Hematopoietic multipotent progenitor cell treated with erythropoietin and hydrocortisone succinate and interleukin-3 and kit ligand, for 8 days (in vitro differentiated cells): ENCODE data around the gene SLC16A5.
"Not testable (repeated sequence)": the region's sequence is repeated elsewhere in the genome, so short reads cannot be mapped to it uniquely, and the experiment has no call there.

Experiments used
- DNase-seq: peaks from one replicate; pipeline ENCODE4 v3.0.0-alpha.2; 2015

Gene SLC16A5

DNA sequence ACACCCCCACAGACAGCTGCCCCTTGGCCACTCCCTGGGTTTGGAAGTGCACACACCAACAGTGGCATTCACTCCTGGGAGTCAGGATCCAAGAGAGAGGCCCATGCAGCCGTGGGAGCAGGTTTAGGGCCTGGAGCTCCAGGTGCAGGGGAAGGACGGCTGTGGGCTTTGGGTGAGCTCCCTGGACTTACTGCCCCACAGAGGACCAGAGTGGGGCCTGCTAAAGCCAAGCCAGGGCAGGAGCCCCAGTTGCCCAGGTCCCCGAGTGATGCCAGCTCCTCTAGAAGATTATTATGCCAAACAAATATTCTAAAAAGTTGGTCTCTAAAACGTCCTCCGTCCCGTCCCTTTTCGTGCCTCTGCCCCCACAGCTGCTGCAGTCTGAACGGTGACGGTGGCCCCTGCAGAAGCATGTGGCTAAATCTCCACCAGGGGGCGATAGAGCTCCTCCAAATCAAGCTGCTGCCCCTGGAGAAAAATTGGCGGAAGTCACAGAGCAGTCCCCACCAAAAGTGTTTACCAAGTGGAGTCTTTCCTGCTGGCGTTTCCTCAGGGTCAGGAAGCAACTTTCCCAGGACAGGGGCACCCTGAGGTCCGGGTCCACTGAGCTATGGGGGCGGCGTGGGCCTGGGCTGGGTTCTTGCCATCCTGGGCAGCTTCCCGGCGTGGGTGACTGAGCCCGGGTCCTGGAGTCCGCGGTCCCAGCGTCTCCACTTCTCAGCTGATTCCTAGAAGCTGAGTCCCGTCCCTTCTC lies 26.2 kb downstream of the SLC16A5 start:
- peak; percentile 93 for DNase-seq

DNA sequence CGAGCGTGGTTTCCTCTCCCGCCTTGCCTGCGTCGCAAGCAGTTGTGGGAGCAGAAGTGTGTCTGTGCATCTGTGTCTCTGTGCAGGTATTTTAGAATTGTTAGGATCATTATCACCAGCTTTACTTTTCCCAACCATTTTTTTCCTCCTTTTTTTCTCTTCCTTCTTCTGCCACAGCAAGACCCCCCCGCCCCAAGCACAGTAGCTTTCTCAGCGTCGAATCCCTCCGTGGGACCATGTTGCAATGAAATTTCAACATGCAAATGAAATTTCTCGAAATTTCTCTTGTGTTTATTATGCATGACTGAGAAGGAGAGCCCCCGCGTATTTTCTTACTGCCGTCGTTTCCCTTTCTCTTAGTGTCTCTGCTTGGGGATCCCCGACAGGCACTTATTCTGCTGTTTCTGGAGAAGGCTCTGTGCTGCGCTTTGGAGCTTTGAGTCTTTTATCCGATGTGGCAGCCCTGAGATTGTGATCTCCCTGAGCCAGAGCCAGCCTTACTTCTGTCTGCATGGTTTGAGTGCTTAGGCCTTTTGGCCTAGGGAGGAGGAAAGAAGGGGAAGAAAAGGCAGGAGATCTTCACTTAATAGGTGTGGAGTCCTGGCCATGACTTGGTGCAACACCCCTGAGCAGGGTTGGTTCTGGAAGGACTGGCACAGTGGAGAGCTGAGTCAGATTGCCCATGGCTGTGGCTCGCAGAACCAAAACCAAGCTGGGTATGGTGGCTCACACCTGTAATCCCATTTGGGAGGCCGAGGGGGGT lies 27.0 kb downstream of the SLC16A5 start:
- peak; percentile 63 for DNase-seq

DNA sequence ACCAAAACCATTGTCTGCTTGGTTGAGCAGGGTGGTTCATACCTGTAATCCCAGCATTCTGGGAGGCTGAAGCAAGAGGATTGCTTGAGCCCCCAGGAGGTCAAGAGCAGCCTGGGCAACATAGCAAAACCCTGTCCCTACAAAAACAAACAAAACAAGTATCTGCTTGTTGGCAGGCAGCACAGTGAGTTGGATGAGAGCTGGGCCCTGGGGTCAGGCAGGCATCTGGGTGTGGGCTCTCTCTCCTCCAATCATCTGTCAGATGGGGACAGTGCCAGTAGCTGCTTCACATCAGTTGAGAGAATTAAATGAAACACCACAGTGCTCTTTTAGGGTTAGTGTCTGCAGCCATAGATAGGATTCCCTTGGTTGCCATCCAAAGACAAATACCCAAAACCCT lies 27.8 kb downstream of the SLC16A5 start:
- peak; percentile 86 for DNase-seq

DNA sequence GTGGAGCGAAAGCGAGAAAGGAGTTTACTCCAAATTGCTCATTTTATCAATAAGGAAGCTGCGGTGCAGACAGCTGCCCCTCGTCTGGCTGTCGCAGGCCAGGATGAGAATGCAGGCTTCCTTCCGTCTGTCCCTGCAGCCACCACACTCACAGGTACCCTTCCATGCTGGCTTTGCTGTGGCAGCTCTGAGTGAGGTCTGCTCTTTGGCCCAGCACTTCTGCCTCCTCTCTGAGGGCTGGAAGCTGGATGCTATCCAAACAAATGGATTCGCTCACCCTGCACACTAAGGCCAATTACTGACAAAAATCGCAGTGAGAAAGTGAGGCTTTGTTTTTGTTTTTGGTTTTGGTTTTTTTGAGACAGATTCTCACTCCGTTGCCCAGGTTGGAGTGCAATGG lies 29.0 kb downstream of the SLC16A5 start:
- DNase-seq: no peak

GRCh38 chr17:75118307-75118706 lies 30.6 kb downstream of the SLC16A5 start:
- no peak for DNase-seq

- DNase-seq: peak; percentile 99
Observed at GRCh38 chr17:75124041-75124818, 36.5 kb downstream of the SLC16A5 start.

- no peak for DNase-seq
Observed at GRCh38 chr17:75124819-75125162, 37.0 kb downstream of the SLC16A5 start.

DNA sequence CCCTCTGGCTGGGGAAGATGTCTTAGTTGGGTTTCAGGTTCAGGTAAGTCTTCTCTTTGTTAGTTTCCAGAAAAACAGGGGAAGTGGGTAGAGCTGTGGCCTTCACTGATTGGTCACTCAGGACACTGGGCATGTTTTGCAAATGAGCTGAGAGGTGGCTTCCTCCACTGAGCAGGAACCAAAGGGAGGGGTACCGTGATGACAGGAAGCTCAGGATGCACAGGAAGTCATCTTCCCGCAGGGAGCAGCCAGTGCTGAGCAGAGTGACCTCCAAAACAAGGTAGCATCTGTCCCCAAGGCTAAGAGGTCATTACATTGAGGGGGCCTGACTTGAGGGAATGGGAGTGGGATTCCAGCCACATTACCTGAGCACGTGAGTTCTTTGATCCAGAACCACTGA lies 38.2 kb downstream of the SLC16A5 start:
- DNase-seq: no peak

DNA sequence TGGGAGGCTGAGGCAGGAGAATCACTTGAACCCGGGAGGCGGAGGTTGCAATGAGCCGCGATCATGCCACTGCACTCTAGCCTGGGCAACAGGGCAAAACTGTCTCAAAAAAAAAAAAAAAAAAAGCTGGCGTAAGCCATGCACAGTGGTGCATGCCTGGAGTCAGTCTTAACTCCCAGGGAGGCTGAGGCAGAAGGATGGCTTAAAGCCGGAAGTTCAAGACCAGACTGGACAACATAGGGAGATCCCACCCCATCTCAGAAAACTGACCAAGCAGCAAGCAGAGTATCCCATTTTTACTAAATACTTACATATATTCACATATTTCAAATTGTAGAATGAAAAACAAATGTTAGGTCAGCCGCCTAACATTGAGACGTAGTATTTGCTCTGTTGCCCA lies 39.2 kb downstream of the SLC16A5 start:
- DNase-seq: no peak

GRCh38 chr17:75127936-75128335 lies 40.2 kb downstream of the SLC16A5 start:
- not testable (repeated sequence) for DNase-seq

GRCh38 chr17:75128694-75129505 lies 41.1 kb downstream of the SLC16A5 start:
- DNase-seq: no peak

- DNase-seq: no peak
Observed at GRCh38 chr17:75129576-75129975, 41.8 kb downstream of the SLC16A5 start.

- no peak for DNase-seq
Observed at GRCh38 chr17:75130059-75130631, 42.4 kb downstream of the SLC16A5 start.

DNA sequence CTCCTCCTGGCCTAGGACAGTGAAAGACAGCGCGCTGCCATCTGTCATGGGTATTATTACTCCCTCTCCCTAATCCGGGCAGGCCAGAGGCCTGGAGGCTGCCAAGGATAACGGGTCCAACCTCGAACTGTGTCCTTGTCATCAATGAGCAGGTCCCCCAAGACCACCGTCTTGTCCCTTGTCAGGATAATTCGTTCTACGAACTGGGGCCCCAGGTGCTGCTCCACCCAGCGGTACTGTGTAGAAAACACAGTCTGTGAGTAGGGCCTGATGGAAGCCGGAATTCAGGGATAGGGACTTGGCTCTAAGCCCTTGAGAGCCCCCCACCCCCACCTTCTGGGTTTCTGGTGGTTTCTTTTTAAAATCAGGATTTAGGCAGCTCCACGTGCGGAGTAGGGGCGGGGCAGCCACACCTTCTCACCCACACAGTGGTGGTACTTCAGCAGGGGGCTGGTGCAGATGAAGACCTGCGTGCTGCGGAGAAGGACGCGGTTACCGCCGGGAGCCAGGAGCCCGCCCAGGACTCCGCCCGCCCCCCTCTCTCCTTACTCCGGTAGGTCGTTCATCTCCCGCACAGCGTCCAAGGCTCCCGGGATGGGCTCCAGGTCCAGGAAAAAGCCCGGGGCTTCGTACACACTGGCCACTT lies 43.0 kb downstream of the SLC16A5 start:
- peak; percentile 78 for DNase-seq

DNA sequence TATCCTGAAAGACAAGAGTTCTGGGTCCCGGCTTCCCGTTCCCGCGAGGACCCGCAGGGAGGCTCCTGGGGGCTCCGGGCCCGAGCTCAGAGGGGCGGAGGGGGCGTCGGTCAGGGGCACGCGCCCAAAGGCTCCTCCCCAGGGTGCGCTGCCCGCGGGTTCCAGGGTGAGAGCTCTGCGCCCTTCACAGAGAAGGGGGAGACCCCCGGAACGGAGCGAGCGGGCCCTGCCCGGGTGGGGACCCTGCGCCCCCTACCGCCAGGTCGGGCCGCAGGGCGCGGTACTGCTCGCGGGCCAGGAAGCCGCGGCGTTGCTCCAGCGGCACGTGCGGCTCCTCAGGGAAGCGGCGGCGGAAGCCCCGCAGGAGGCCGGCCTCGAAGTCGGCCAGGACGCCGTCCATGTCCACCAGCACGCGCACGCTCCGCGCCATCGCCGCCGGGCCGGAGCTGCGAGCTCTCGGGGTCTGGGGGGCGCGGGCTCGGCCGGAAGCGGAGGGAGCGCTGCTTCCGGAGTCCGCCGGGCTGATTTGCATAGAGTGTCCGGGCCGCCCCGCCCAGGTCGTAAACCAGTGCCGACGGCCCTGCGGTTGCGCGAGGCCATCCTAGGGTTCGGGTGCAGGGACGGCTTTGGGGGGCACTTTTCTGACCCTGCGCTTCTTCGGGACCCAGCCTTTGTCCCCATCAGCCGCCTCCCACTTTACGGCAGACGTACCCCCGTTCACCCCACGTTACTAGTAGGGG lies 43.7 kb downstream of the SLC16A5 start, which contains the start of gene NT5C:
NT5C (minus strand) TSS at position 465 of the 740 bp plus-strand sequence; CDS start at position 430, 35 bp downstream.
- peak; percentile 84 for DNase-seq

GRCh38 chr17:75132018-75133000 lies 44.6 kb downstream of the SLC16A5 start:
- DNase-seq: not testable (repeated sequence)

DNA sequence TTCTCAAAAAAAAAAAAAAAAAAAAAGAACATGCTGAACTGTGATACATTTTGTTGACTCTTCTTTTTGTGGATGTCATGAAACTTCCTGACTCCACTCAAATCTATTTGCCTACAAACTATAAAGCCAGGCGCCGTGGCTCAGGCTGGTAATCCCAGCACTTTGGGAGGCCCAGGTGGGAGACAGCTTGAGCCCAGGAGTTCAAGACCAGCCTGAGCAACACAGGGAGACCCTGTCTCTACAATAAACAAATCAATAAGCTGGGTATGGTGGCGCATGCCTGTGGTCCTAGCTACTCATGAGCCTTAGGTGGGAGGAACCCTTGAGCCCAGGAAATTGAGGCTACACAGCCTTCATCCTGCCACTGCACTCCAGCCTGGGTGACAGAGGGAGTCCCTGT lies 45.2 kb downstream of the SLC16A5 start:
- DNase-seq: no peak

- not testable (repeated sequence) for DNase-seq
Observed at GRCh38 chr17:75133607-75134347, 46.0 kb downstream of the SLC16A5 start.

DNA sequence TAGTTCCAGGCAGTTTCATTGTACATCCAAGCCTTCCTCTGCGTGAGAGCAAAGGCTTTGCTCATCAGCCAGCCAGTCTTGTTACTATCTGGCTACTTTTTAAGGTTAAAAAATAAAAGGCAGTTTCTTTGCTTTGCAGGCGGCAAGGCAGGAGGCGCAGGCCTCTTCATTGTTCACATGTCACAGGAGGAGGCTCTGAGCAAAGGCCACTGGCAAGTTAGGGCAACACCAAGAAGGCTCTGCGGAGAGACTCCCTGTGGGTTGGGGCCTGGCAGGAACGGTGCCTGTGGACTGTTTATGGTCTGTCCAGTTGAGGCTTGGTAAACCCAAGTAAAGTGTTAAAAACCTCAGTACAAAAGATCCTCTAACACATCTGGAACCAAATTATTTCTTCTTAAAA lies 47.7 kb downstream of the SLC16A5 start:
- no peak for DNase-seq
